Naive thymus-derived CD4-positive, alpha-beta T cell (primary cell): ENCODE data around the gene CYP26A1. TPM values are rescaled to one million over a fixed set of nuclear protein-coding genes. Genes with fewer than 3 reads are reported as not detected.

Experiments used
- ATAC-seq: fragments of 150-1000 bp; cut with Tn5 transposase; 2 replicates; pipeline ENCODE4 v1.10.0; 2021; ENCODE audit warnings: mild to moderate bottlenecking, moderate library complexity
- CTCF ChIA-PET: fragments of 350-600 bp; sonication (Branson Sonifier 250); formaldehyde crosslinking; loops from one replicate; lab custom pipeline; 2021; ENCODE audit warnings: antibody characterized with exemption; lab: Charles Lee
- POLR2A ChIA-PET: fragments of 350-600 bp; sonication (Branson Sonifier 250); formaldehyde crosslinking; loops from one replicate; lab custom pipeline; 2021; ENCODE audit warnings: antibody characterized with exemption, inconsistent platforms; lab: Charles Lee
- DNase-seq, 9 donors: peaks; one replicate each; pipeline versions ENCODE4 v3.0.0 to v3.0.0-alpha.2; 2020 to 2022; ENCODE audit warnings: mixed read lengths in 1 of 9
- H3K27ac ChIP-seq: one replicate; pipeline ENCODE4 v1.7.0; 2013; ENCODE audit warnings: mild to moderate bottlenecking, low read depth, low read length, moderate library complexity
- H3K27me3 ChIP-seq, 2 donors: one replicate each; pipeline ENCODE4 v1.7.0; 2013; ENCODE audit warnings: low read length in 2 of 2, mild to moderate bottlenecking in 2 of 2, moderate library complexity in 2 of 2; ENCODE audit not compliant: control insufficient read depth in 2 of 2, insufficient read depth in 2 of 2
- H3K36me3 ChIP-seq, 3 experiments: 1 replicate in 2 of 3; 2 replicates in 1 of 3; pipeline ENCODE4 v1.7.0; 2013; ENCODE audit warnings: low read length in 3 of 3, mild to moderate bottlenecking in 3 of 3, moderate library complexity in 1 of 3; ENCODE audit not compliant: insufficient read depth in 3 of 3, control insufficient read depth in 2 of 3
- H3K4me1 ChIP-seq, 2 donors: one replicate each; pipeline ENCODE4 v1.7.0; 2013; ENCODE audit warnings: low read length in 2 of 2, mild to moderate bottlenecking in 2 of 2, moderate library complexity in 1 of 2; ENCODE audit not compliant: control insufficient read depth in 2 of 2, insufficient read depth in 2 of 2
- H3K4me3 ChIP-seq: 2 replicates; pipeline ENCODE4 v1.7.0; 2013; ENCODE audit warnings: mild to moderate bottlenecking, low read length
- H3K9me3 ChIP-seq, 3 experiments: 1 replicate in 2 of 3; 2 replicates in 1 of 3; pipeline ENCODE4 v1.7.0; 2013; ENCODE audit warnings: low read length in 3 of 3; ENCODE audit not compliant: control insufficient read depth in 2 of 3
- H3K27ac Mint-ChIP-seq, 9 donors: one replicate each; pipeline ENCODE4 v1.8.0; 2020 to 2022; ENCODE audit warnings: mixed read lengths in 9 of 9, mild to moderate bottlenecking in 8 of 9, moderate library complexity in 5 of 9, inconsistent platforms in 2 of 9
- H3K27me3 Mint-ChIP-seq, 5 donors: one replicate each; pipeline ENCODE4 v1.8.0; 2021 to 2022; ENCODE audit warnings: mixed read lengths in 5 of 5, mild to moderate bottlenecking in 1 of 5
- H3K36me3 Mint-ChIP-seq, 5 donors: one replicate each; pipeline ENCODE4 v1.8.0; 2020 to 2022; ENCODE audit warnings: mixed read lengths in 5 of 5, mild to moderate bottlenecking in 3 of 5, inconsistent platforms in 1 of 5
- H3K4me1 Mint-ChIP-seq, 7 donors: one replicate each; pipeline ENCODE4 v1.8.0; 2020 to 2022; ENCODE audit warnings: mixed read lengths in 7 of 7, mild to moderate bottlenecking in 3 of 7, inconsistent platforms in 1 of 7
- H3K4me3 Mint-ChIP-seq, 10 donors: one replicate each; pipeline ENCODE4 v1.8.0; 2020 to 2022; ENCODE audit warnings: mild to moderate bottlenecking in 10 of 10, mixed read lengths in 10 of 10, moderate library complexity in 6 of 10, inconsistent platforms in 2 of 10
- H3K9me3 Mint-ChIP-seq, 11 donors: one replicate each; pipeline ENCODE4 v1.8.0; 2020 to 2022; ENCODE audit warnings: mixed read lengths in 11 of 11, mild to moderate bottlenecking in 4 of 11, inconsistent platforms in 1 of 11, moderate library complexity in 1 of 11
- intact Hi-C, 2 donors: fragments of 100-400 bp; cut with micrococcal nuclease; formaldehyde crosslinking; loops; one replicate each; pipeline ENCODE4 v1.15.1; 2023
- polyA plus RNA-seq, 2 donors: library from polyadenylated mRNA; unstranded; fragments of 300-500 nt; fragmentation: Illumina TruSeq; gene quantifications; one replicate each; pipeline ENCODE4 v1.2.3, GENCODE V29; 2021
- total RNA-seq, 6 experiments: library from RNA in 5 of 6; stranded (reverse) in 5 of 6; gene quantifications; 1 replicate in 5 of 6; 2 replicates in 1 of 6; pipeline ENCODE4 v1.2.3 and lab custom pipeline; 2021 to 2026

The CYP26A1 gene, protein sequence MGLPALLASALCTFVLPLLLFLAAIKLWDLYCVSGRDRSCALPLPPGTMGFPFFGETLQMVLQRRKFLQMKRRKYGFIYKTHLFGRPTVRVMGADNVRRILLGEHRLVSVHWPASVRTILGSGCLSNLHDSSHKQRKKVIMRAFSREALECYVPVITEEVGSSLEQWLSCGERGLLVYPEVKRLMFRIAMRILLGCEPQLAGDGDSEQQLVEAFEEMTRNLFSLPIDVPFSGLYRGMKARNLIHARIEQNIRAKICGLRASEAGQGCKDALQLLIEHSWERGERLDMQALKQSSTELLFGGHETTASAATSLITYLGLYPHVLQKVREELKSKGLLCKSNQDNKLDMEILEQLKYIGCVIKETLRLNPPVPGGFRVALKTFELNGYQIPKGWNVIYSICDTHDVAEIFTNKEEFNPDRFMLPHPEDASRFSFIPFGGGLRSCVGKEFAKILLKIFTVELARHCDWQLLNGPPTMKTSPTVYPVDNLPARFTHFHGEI
- not detected for total RNA-seq
- polyA plus RNA-seq: not detected
- not detected for total RNA-seq (lab: John Stamatoyannopoulos, UW)

DNA sequence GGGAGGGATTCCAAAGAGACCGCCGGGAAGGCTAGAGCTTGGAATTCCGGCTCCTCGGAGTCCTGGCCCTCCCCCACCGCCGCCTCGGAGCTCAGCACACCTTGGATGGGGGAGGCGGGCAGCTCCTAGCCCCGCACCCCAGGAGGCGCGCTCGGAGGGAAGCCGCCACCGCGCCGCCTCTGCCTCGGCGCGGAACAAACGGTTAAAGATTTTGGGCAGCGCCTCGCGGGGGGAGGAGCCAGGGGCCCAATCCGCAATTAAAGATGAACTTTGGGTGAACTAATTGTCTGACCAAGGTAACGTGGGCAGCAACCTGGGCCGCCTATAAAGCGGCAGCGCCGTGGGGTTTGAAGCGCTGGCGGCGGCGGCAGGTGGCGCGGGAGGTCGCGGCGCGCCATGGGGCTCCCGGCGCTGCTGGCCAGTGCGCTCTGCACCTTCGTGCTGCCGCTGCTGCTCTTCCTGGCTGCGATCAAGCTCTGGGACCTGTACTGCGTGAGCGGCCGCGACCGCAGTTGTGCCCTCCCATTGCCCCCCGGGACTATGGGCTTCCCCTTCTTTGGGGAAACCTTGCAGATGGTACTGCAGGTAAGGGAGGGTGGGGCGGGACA lies at the start of gene CYP26A1:
Gene CYP26A1 (plus strand): TSS at position 355 of the 608 bp plus-strand sequence. CDS start 42 bp downstream, at position 397.
- ATAC-seq (no peak), DNase-seq (peak in 1 of 9 donors; percentile 31)
- Mint-ChIP-seq H3K9me3 (peaks cover 0 to 3% (median 0%) of the 10 kb centered on the region in 11 donors), H3K4me1 (peaks cover 9 to 39% (median 21%) of the 10 kb centered on the region in 7 donors), H3K36me3 (peaks cover 0 to 1% (median 0%) of the 10 kb centered on the region in 5 donors), H3K4me3 (peak within 1 kb of the TSS in 9 of 10 donors; percentile 14 to 82 (median 59)), H3K27ac (peak within 1 kb of the TSS in 1 of 9 donors; percentile 62), H3K27me3 (peaks cover 63 to 90% (median 69%) of the 10 kb centered on the region in 5 donors)
- CTCF ChIA-PET: no interaction called here
- Histone ChIP-seq H3K4me1 (no peaks in the 10 kb centered on the region), H3K9me3 (no peaks in the 10 kb centered on the region), H3K27ac (no peak within 1 kb of the TSS), H3K27me3 (peaks cover 0 to 7% of the 10 kb centered on the region in 2 donors), H3K36me3 (no peaks in the 10 kb centered on the region), H3K4me3 (no peak within 1 kb of the TSS)
- POLR2A ChIA-PET: no interaction called here
- intact Hi-C loops: loop anchor here in 1 of 2 donors (5.0 kb wide), 2 partner anchors 186 to 381 kb away; no protein-coding TSS in a partner anchor

- H3K4me1 ChIP-seq: no peaks in the 10 kb centered on the region
- H3K27ac ChIP-seq: no peak overlapping the region
- DNase-seq (no peak), ATAC-seq (no peak)
- ChIA-PET CTCF (no interaction called here), POLR2A (interaction anchor here (0.6 kb wide), 1 partner anchor 177 kb away, joined by 3 read pairs; no protein-coding TSS in a partner anchor)
- no peak overlapping the region for H3K4me3 ChIP-seq
- H3K36me3 ChIP-seq: peaks cover 0 to 4% (median 0%) of the 10 kb centered on the region in 3 experiments
- no peak overlapping the region for H3K27ac Mint-ChIP-seq
- H3K27me3 ChIP-seq: no peaks in the 10 kb centered on the region
- H3K9me3 ChIP-seq: no peaks in the 10 kb centered on the region
- intact Hi-C loops: no loop called here
- H3K4me3 Mint-ChIP-seq: no peak overlapping the region
- H3K27me3 Mint-ChIP-seq: no peaks in the 10 kb centered on the region
- peaks cover 0 to 45% (median 15%) of the 10 kb centered on the region in 5 donors for H3K36me3 Mint-ChIP-seq
- H3K9me3 Mint-ChIP-seq: no peaks in the 10 kb centered on the region
- H3K4me1 Mint-ChIP-seq: peaks cover 0 to 1% (median 0%) of the 10 kb centered on the region in 7 donors
Measured at GRCh38 chr10:93026072-93026471, 47.6 kb upstream of the CYP26A1 start.

DNA sequence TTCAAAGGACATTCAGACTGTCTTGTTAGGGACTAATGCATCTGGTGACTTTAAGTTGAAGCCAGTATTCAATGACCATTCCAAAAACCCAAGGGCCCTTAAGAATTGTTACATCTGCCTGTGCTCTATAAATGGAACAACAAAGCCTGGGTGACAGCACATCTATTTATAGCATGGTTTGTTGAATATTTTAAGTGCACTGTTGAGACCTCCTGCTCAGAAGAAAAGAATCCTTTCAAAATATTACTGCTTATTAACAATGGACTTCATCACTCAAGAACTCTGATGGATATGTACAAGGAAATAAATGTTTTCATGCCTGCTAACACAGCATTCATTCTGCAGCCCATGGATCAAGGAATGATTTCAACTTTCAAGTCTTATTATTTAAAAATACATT lies 46.2 kb upstream of the CYP26A1 start:
- no peaks in the 10 kb centered on the region for H3K27me3 Mint-ChIP-seq
- DNase-seq (no peak), ATAC-seq (no peak)
- intact Hi-C loops: no loop called here
- Histone ChIP-seq H3K4me3 (no peak overlapping the region), H3K27me3 (no peaks in the 10 kb centered on the region), H3K27ac (no peak overlapping the region), H3K9me3 (no peaks in the 10 kb centered on the region), H3K4me1 (no peaks in the 10 kb centered on the region), H3K36me3 (peaks cover 0 to 4% (median 0%) of the 10 kb centered on the region in 3 experiments)
- POLR2A ChIA-PET: no interaction called here
- H3K36me3 Mint-ChIP-seq: peaks cover 0 to 47% (median 22%) of the 10 kb centered on the region in 5 donors
- CTCF ChIA-PET: no interaction called here
- no peak overlapping the region for H3K4me3 Mint-ChIP-seq
- no peak overlapping the region for H3K27ac Mint-ChIP-seq
- H3K4me1 Mint-ChIP-seq: peaks cover 0 to 1% (median 0%) of the 10 kb centered on the region in 7 donors
- H3K9me3 Mint-ChIP-seq: no peaks in the 10 kb centered on the region

- Histone ChIP-seq H3K4me1 (no peaks in the 10 kb centered on the region), H3K27ac (no peak overlapping the region), H3K27me3 (no peaks in the 10 kb centered on the region), H3K4me3 (no peak overlapping the region), H3K36me3 (peaks cover 0 to 4% (median 0%) of the 10 kb centered on the region in 3 experiments), H3K9me3 (no peaks in the 10 kb centered on the region)
- H3K27ac Mint-ChIP-seq: no peak overlapping the region
- H3K36me3 Mint-ChIP-seq: peaks cover 0 to 42% (median 22%) of the 10 kb centered on the region in 5 donors
- H3K9me3 Mint-ChIP-seq: no peaks in the 10 kb centered on the region
- no peak for DNase-seq
- intact Hi-C loops: no loop called here
- ATAC-seq: no peak
- POLR2A ChIA-PET: no interaction called here
- CTCF ChIA-PET: no interaction called here
- H3K4me1 Mint-ChIP-seq: peaks cover 0 to 1% (median 0%) of the 10 kb centered on the region in 7 donors
- no peaks in the 10 kb centered on the region for H3K27me3 Mint-ChIP-seq
- no peak overlapping the region for H3K4me3 Mint-ChIP-seq
Measured at GRCh38 chr10:93028883-93029282, 44.8 kb upstream of the CYP26A1 start.

DNA sequence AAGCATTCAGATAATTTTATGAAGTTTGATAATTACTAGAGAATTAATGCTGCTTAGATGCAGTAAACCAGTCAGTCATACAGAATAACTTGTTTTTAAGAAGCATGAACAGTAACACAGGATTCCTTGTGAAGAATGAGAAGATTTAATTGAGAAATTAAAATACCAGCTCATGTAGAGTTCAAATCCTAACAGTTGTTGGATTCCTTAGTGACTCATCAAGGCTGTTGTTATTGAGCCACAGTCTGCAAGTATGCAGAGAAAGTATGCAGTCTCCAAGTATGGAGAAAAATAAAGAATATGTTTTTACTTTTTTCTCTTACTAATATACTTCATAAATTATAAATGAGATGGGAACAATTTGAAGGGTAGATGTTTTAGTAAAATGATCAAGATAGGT lies 43.3 kb upstream of the CYP26A1 start:
- Mint-ChIP-seq H3K36me3 (peaks cover 0 to 38% (median 22%) of the 10 kb centered on the region in 5 donors), H3K9me3 (no peaks in the 10 kb centered on the region), H3K27ac (no peak overlapping the region), H3K27me3 (no peaks in the 10 kb centered on the region), H3K4me1 (no peaks in the 10 kb centered on the region), H3K4me3 (no peak overlapping the region)
- Histone ChIP-seq H3K4me3 (no peak overlapping the region), H3K27ac (no peak overlapping the region), H3K27me3 (no peaks in the 10 kb centered on the region), H3K4me1 (no peaks in the 10 kb centered on the region), H3K36me3 (peaks cover 0 to 4% (median 0%) of the 10 kb centered on the region in 3 experiments), H3K9me3 (no peaks in the 10 kb centered on the region)
- intact Hi-C loops: no loop called here
- DNase-seq: no peak
- ChIA-PET CTCF (no interaction called here), POLR2A (no interaction called here)
- ATAC-seq: no peak

DNA sequence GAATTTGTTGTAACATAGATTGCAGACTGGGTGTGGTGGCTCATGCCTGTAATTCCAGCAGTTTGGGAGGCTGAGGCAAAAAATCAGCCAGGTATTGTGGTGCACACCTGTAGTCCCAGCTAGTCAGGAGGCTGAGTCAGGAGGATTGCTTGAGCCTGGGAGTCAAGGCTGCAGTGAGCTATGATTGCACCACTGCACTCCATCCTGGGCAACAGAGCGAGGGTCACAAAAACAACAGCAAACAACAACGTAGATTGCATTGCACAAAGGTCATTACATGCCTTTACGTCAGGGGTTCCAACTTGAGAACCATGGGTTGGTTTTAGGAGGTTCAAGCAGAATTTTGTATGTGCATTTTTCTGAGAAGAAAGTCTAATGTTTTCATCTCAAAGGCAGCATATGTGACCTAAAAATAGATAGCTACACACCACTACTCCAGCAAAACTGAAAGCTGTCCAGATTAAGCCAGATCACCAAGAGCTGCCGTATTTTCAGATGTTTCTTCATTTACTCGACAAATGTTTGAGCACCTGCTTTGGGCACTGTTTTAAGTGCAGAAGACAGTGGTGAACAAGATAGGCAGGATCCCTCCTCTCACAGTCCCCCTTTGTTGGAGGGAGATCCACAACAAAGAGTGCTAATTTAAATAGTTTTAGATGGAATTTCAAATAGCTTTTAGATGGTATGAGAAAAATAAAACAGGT lies 41.4 kb upstream of the CYP26A1 start:
- Mint-ChIP-seq H3K36me3 (peaks cover 0 to 24% (median 11%) of the 10 kb centered on the region in 5 donors), H3K27me3 (no peaks in the 10 kb centered on the region), H3K9me3 (no peaks in the 10 kb centered on the region), H3K4me3 (no peak overlapping the region), H3K27ac (no peak overlapping the region), H3K4me1 (no peaks in the 10 kb centered on the region)
- intact Hi-C loops: no loop called here
- ATAC-seq (no peak), DNase-seq (no peak)
- Histone ChIP-seq H3K4me1 (no peaks in the 10 kb centered on the region), H3K27ac (no peak overlapping the region), H3K36me3 (no peaks in the 10 kb centered on the region), H3K9me3 (no peaks in the 10 kb centered on the region), H3K4me3 (no peak overlapping the region), H3K27me3 (no peaks in the 10 kb centered on the region)
- ChIA-PET POLR2A (no interaction called here), CTCF (no interaction called here)
